HepG2 (cell line): ENCODE data around the gene ACADSB. TPM values are rescaled to one million over a fixed set of nuclear protein-coding genes. Genes with fewer than 3 reads are reported as not detected.

Source experiments
- HHEX ChIP-seq: IDR thresholded peaks from 2 replicates; pipeline ENCODE4 v1.6.1; 2016; ENCODE audit warnings: control low read depth
- HMGA1 ChIP-seq: sonication (generic); formaldehyde crosslinking; conservative IDR thresholded peaks from 2 replicates; pipeline ENCODE4 v1.4.0; 2020; ENCODE audit warnings: missing genetic modification reagents
- PCBP1 ChIP-seq: fragments of 200-400 bp; formaldehyde crosslinking; IDR thresholded peaks from 2 replicates; pipeline ENCODE4 v1.6.1; 2017; ENCODE audit warnings: mild to moderate bottlenecking, low read depth, low read length, borderline replicate concordance
- PPARG ChIP-seq: conservative IDR thresholded peaks from 2 replicates; pipeline ENCODE4 v1.6.1; 2016; ENCODE audit warnings: missing biosample characterization, missing genetic modification reagents
- SIX1 ChIP-seq: sonication (generic); formaldehyde crosslinking; IDR thresholded peaks from 2 replicates; pipeline ENCODE4 v1.4.0; 2020; ENCODE audit warnings: missing genetic modification reagents, borderline replicate concordance
- SMAD3 ChIP-seq: sonication (generic); formaldehyde crosslinking; IDR thresholded peaks from 2 replicates; pipeline ENCODE4 v1.4.0; 2020; ENCODE audit warnings: missing genetic modification reagents
- SOX13 ChIP-seq, 3 experiments: fragments of 450-650 bp in 1 of 3; sonication (generic) in 1 of 3; formaldehyde crosslinking in 1 of 3; IDR thresholded peaks in 2 of 3; conservative IDR thresholded peaks in 1 of 3; 2 replicates each; pipeline versions ENCODE4 v1.5.0 to v1.6.1; 2016 to 2020; ENCODE audit warnings: antibody characterized with exemption in 1 of 3, mild to moderate bottlenecking in 1 of 3, missing compliant biosample characterization in 1 of 3, missing genetic modification reagents in 1 of 3, moderate library complexity in 1 of 3
- SP4 ChIP-seq: sonication (generic); formaldehyde crosslinking; IDR thresholded peaks from 2 replicates; pipeline ENCODE4 v1.8.1; 2023; ENCODE audit warnings: mild to moderate bottlenecking, missing genetic modification reagents
- STAG1 ChIP-seq: sonication (generic); formaldehyde crosslinking; IDR thresholded peaks from 2 replicates; pipeline ENCODE4 v1.4.0; 2020; ENCODE audit warnings: missing genetic modification reagents
- TAF15 ChIP-seq: fragments of 200-400 bp; formaldehyde crosslinking; IDR thresholded peaks from one replicate; pipeline ENCODE4 v1.6.1; 2018; ENCODE audit warnings: mild to moderate bottlenecking, low read depth, low read length; ENCODE audit not compliant: poor library complexity, severe bottlenecking
- TFAP4 ChIP-seq: sonication (generic); IDR thresholded peaks from 2 replicates; pipeline ENCODE4 v1.6.1; 2016; ENCODE audit warnings: low read depth, borderline replicate concordance
- ZFP37 ChIP-seq: sonication (generic); formaldehyde crosslinking; IDR thresholded peaks from 2 replicates; pipeline ENCODE4 v1.4.0; 2020; ENCODE audit warnings: missing genetic modification reagents, borderline replicate concordance
- ZNF609 ChIP-seq: sonication (generic); formaldehyde crosslinking; IDR thresholded peaks from 2 replicates; pipeline ENCODE4 v1.4.0; 2020; ENCODE audit warnings: mild to moderate bottlenecking, missing genetic modification reagents, borderline replicate concordance
- polyA plus RNA-seq, 8 experiments: library from polyadenylated mRNA; depleted of rRNA in 3 of 8; stranded (reverse) in 7 of 8; unstranded in 1 of 8; fragments of >200 nt; fragmentation: Illumina TruSeq in 4 of 8; extraction: Trizol in 4 of 8; gene quantifications; 2 replicates each; pipeline versions ENCODE4 v1.2.1 to v1.2.3, GENCODE V29; 2011 to 2016; ENCODE audit warnings: low read depth in 4 of 8, missing spikeins in 1 of 8, mixed read lengths in 1 of 8; ENCODE audit not compliant: insufficient read depth in 1 of 8
- total RNA-seq, 5 experiments: library from RNA; depleted of rRNA; stranded (reverse); fragments of >200 nt; fragmentation: Illumina TruSeq; extraction: Trizol; gene quantifications; 2 replicates each; pipeline ENCODE4 v1.2.3, GENCODE V29; 2016; ENCODE audit warnings: low read depth in 1 of 5
- TF ChIP-seq, protein P1 (sequence below): sonication (generic); formaldehyde crosslinking; IDR thresholded peaks from 2 replicates; pipeline ENCODE4 v1.4.0; 2020; ENCODE audit warnings: missing genetic modification reagents
- TF ChIP-seq, protein P2 (sequence below): sonication (generic); formaldehyde crosslinking; IDR thresholded peaks from 2 replicates; pipeline ENCODE4 v1.4.0; 2020; ENCODE audit warnings: mild to moderate bottlenecking, low read depth, missing genetic modification reagents
- TF ChIP-seq, protein P3 (sequence below): sonication (generic); formaldehyde crosslinking; IDR thresholded peaks from 2 replicates; pipeline ENCODE4 v1.4.0; 2020; ENCODE audit warnings: mild to moderate bottlenecking, missing genetic modification reagents

ACADSB gene
- total and polyA plus RNA-seq, 2 of the 13 experiments (the other 11 are each of a cell fraction or from before 2014, with no cell fraction given), result 80.0 to 87.6 TPM

GRCh38 chr10:123035467-123036086, 26.8 kb downstream of the ACADSB start (continued):
- TF ChIP-seq TAF15 (no peak), STAG1 (CRISPR knock-in tag) (0 out of 2 replicates have a peak, but pooled peaks have one; percentile 8), ZFP37 (CRISPR knock-in tag) (no peak), PCBP1 (no peak), SP4 (CRISPR knock-in tag) (no peak), HMGA1 (CRISPR knock-in tag) (no peak), SIX1 (CRISPR knock-in tag) (no peak), SOX13 (IDR thresholded peaks at IDR 0.05) (0 out of 2 replicates have a peak, but pooled peaks have one; percentile 45), SOX13 (CRISPR knock-in tag; conservative IDR thresholded peaks at IDR 0.05 in 1 of 2, IDR thresholded peaks at IDR 0.05 in 1 of 2) (peak in 1 of 2 experiments; percentile 50; a peak in 1 of 4 replicates), HHEX (no peak), PPARG (no peak; the same call in 1 of the 2 replicates), SMAD3 (CRISPR knock-in tag) (0 out of 2 replicates have a peak, but pooled peaks have one; percentile 57), TFAP4 (peak; percentile 64; the same call in 1 of the 2 replicates), ZNF609 (CRISPR knock-in tag) (no peak)
- TF ChIP-seq, protein P1, sequence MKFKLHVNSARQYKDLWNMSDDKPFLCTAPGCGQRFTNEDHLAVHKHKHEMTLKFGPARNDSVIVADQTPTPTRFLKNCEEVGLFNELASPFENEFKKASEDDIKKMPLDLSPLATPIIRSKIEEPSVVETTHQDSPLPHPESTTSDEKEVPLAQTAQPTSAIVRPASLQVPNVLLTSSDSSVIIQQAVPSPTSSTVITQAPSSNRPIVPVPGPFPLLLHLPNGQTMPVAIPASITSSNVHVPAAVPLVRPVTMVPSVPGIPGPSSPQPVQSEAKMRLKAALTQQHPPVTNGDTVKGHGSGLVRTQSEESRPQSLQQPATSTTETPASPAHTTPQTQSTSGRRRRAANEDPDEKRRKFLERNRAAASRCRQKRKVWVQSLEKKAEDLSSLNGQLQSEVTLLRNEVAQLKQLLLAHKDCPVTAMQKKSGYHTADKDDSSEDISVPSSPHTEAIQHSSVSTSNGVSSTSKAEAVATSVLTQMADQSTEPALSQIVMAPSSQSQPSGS (CRISPR knock-in tag), result no peak
- TF ChIP-seq, protein P2, sequence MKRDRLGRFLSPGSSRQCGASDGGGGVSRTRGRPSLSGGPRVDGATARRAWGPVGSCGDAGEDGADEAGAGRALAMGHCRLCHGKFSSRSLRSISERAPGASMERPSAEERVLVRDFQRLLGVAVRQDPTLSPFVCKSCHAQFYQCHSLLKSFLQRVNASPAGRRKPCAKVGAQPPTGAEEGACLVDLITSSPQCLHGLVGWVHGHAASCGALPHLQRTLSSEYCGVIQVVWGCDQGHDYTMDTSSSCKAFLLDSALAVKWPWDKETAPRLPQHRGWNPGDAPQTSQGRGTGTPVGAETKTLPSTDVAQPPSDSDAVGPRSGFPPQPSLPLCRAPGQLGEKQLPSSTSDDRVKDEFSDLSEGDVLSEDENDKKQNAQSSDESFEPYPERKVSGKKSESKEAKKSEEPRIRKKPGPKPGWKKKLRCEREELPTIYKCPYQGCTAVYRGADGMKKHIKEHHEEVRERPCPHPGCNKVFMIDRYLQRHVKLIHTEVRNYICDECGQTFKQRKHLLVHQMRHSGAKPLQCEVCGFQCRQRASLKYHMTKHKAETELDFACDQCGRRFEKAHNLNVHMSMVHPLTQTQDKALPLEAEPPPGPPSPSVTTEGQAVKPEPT (CRISPR knock-in tag), result no peak
- TF ChIP-seq, protein P3, sequence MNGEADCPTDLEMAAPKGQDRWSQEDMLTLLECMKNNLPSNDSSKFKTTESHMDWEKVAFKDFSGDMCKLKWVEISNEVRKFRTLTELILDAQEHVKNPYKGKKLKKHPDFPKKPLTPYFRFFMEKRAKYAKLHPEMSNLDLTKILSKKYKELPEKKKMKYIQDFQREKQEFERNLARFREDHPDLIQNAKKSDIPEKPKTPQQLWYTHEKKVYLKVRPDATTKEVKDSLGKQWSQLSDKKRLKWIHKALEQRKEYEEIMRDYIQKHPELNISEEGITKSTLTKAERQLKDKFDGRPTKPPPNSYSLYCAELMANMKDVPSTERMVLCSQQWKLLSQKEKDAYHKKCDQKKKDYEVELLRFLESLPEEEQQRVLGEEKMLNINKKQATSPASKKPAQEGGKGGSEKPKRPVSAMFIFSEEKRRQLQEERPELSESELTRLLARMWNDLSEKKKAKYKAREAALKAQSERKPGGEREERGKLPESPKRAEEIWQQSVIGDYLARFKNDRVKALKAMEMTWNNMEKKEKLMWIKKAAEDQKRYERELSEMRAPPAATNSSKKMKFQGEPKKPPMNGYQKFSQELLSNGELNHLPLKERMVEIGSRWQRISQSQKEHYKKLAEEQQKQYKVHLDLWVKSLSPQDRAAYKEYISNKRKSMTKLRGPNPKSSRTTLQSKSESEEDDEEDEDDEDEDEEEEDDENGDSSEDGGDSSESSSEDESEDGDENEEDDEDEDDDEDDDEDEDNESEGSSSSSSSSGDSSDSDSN (CRISPR knock-in tag), result no peak
